T-helper 22 cell (primary cell): ENCODE data around the gene KRIT1.
"Not testable (repeated sequence)": the region's sequence is repeated elsewhere in the genome, so short reads cannot be mapped to it uniquely, and the experiment has no call there.

Source experiments
- DNase-seq: peaks from one replicate; pipeline ENCODE4 v3.0.0-alpha.2; 2020; ENCODE audit warnings: low read depth

Gene KRIT1

GRCh38 chr7:92246360-92247101, 817 bp upstream of the KRIT1 start:
- DNase-seq: peak; percentile 0

GRCh38 chr7:92244808-92245486, 767 bp downstream of the KRIT1 start:
- peak; percentile 3 for DNase-seq

GRCh38 chr7:92242972-92243371, 2.7 kb downstream of the KRIT1 start:
- DNase-seq: no peak

GRCh38 chr7:92230547-92230946, 15.2 kb downstream of the KRIT1 start:
- DNase-seq: no peak

- DNase-seq: no peak
Observed at GRCh38 chr7:92228742-92229141, 17.0 kb downstream of the KRIT1 start.

GRCh38 chr7:92228100-92228499, 17.6 kb downstream of the KRIT1 start:
- no peak for DNase-seq

- DNase-seq: no peak
Observed at GRCh38 chr7:92226981-92227380, 18.7 kb downstream of the KRIT1 start.

- no peak for DNase-seq
Observed at GRCh38 chr7:92221766-92222165, 23.9 kb downstream of the KRIT1 start.

- no peak for DNase-seq
Observed at GRCh38 chr7:92206672-92207071, 39.0 kb downstream of the KRIT1 start.

GRCh38 chr7:92205987-92206386, 39.7 kb downstream of the KRIT1 start:
- no peak for DNase-seq

GRCh38 chr7:92200791-92201190, 44.9 kb downstream of the KRIT1 start:
- no peak for DNase-seq

GRCh38 chr7:92192326-92192725, 53.4 kb downstream of the KRIT1 start:
- no peak for DNase-seq

- not testable (repeated sequence) for DNase-seq
Observed at GRCh38 chr7:92189246-92189645, 56.5 kb downstream of the KRIT1 start.

- DNase-seq: not testable (repeated sequence)
Observed at GRCh38 chr7:92184294-92184693, 61.4 kb downstream of the KRIT1 start.

- peak; percentile 69 for DNase-seq
Observed at GRCh38 chr7:92178928-92179924, 66.5 kb downstream of the KRIT1 start, which contains the start of gene LRRD1. LRRD1 (minus strand) TSS chr7:92179142; CDS start chr7:92165202, 13,940 bp downstream.

- DNase-seq: no peak
Observed at GRCh38 chr7:92177362-92177761, 68.4 kb downstream of the KRIT1 start.

- not testable (repeated sequence) for DNase-seq
Observed at GRCh38 chr7:92169529-92169928, 76.2 kb downstream of the KRIT1 start.

GRCh38 chr7:92161271-92161670, 84.4 kb downstream of the KRIT1 start:
- no peak for DNase-seq

- no peak for DNase-seq
Observed at GRCh38 chr7:92158660-92159575, 86.8 kb downstream of the KRIT1 start.

- no peak for DNase-seq
Observed at GRCh38 chr7:92156990-92157389, 88.7 kb downstream of the KRIT1 start.

GRCh38 chr7:92155108-92155739, 90.5 kb downstream of the KRIT1 start:
- no peak for DNase-seq
